GM18507 (cell line): Measurements from ENCODE around the gene GLI3.

ENCODE experiments used
- DNase-seq: peaks from one replicate; pipeline ENCODE4 v3.0.0; 2011; ENCODE audit warnings: low read depth; ENCODE audit not compliant: insufficient read length; ENCODE audit errors: extremely low spot score
- FAIRE-seq: peaks from 2 replicates; lab custom pipeline; 2011; peaks lifted over from hg19 to GRCh38; lab: Jason Lieb, UNC

The GLI3 gene

DNA sequence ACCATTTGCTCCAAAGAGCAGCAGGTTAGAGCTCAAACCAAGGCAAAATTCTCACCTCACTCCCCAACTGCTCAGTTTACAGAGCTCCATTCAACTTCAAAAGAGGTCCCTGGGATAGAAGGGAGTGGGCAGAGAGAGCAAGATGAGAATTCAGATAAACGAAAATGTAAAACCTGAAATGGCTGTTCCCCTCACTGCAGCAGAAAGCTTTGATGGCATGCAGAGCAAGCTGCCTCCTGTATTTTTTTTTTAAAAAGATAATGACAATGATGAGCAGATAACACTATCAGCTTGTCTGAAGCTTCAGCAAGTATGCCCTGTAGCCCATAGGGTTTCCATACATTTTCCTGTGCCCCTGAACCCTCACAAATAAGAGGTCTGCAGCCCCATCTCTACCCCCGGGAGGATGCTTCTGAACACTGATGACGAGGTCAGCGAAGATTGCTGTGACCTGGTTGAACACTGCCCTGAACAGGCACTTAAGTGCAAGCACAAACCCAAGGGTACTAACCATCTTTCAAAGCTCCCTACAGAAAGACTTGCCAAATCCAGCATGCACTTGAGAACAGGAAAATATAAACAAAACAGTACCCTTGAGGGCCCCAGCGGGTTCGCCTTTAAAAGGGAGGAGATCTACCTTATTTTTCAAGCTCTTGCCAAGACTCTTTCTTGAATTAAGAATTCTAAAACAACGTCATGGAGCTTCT is 81.3 kb downstream of the GLI3 start:
- FAIRE-seq (no peak), DNase-seq (no peak)

DNA sequence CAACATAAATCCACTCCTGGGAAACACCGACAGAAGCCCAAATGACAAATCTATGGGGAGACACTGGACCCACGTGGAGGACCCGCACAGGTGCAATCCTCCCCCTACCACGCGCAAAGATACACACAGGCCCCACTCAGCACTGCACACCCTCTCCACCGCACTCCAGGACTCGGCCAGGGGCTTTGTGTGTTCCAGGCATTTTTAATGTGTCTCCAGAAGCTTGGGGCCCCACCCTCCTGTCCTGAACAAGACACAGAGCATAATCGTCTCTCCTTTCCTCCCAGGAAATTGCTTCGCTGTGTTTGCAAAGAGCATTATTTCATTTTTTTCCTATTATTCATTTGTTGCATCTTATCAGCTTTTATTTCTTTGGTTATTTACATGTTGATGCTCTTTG is 82.8 kb downstream of the GLI3 start:
- DNase-seq (no peak), FAIRE-seq (no peak)

DNA sequence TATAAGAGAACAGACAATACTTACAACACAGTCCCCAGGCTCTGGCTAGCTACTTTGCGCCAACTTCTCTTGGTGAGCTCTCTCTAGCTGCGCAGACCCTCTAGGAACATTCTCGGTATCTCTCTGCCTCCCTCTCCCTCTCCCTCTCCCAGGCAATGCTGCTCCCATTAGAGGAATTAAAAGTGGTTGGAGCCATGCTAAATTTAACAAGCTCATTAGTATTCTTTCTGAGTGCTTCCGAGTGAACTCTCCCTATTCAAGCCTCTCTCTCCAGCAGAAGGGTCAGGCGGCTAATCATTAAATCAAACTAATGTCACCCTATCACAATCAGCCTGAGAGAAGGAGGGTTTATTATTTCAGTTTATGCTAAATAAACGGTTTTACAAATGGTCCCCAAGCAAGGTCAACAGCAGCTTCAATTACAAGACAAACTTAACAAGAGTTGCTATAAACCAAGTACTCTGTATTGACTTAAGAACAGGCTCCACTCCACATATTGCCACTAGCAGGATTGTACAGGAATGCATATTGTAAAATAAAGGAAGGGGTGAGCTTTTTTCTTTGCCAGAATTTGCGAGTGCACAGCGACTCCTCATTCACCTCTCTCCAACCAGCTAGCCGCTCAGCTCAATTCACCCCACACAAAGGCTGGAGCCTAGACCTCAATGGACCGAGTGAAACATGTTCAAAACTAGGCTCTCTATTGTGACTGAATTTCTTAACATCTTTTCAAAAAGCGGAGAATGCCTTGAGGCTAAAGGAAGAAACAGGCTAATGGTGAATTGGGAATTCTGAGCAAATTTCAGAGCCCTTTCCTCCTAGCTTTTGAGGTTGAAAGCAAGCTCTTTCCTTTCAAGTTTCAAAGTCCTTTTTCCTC is 84.4 kb downstream of the GLI3 start:
- FAIRE-seq (no peak), DNase-seq (no peak)

DNA sequence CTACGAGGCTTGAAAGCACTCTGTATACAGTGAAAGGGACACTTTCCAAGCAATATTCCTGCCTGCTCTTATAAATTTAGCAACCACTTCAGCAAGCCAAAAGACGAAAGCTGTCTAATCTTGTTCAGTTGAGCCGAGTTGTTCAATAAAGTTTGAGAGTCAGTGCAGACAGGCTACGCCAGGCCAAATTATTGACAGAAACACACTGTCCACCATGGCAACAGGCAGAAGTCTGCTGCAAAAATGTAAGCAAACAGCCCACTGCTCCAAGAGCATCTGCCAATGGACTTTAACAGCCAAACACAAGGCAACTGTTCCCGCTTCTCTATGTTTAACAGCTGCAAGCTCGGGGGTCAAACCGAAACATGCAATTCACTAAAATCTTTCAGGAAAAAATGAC is 85.7 kb downstream of the GLI3 start:
- DNase-seq (no peak), FAIRE-seq (no peak)

DNA sequence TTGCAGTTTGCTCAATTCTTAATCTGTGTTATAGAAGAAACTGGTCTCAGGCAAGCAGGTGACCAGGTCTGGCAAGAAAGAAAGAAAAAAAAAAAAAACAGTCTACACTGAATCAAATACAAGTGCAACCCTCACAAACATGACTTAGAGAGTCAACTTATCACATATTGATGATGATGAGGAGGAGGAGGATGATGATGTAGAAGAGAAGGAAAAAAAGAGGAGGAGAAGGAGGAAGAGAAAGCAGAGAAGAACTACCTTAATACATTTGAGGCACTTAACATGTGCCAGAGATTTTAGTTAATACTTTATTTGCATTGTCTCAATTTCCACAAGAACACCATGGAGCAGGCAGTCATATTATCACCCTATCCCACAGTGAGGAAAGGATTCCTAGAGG is 91.5 kb downstream of the GLI3 start:
- FAIRE-seq, result no peak
- no peak for DNase-seq

DNA sequence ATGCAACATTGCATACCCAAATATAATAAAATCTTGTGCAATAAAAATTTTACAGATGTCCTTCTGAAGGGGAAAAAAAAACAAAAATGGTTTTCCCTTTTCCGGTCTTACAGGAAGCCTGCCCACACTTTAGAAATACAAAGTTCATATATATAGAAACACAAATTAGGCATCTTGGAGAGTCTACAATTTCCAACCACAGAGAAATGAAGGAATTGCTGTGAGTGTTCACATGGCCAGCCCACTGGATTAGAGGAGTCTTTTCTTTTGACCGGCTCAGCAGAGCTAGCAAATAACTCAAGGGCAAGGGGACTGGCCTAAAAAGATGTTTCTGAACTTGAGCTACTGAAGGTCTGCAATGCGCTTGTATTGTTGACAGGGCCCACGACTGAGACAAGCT is 92.4 kb downstream of the GLI3 start:
- DNase-seq, result no peak
- FAIRE-seq, result no peak

DNA sequence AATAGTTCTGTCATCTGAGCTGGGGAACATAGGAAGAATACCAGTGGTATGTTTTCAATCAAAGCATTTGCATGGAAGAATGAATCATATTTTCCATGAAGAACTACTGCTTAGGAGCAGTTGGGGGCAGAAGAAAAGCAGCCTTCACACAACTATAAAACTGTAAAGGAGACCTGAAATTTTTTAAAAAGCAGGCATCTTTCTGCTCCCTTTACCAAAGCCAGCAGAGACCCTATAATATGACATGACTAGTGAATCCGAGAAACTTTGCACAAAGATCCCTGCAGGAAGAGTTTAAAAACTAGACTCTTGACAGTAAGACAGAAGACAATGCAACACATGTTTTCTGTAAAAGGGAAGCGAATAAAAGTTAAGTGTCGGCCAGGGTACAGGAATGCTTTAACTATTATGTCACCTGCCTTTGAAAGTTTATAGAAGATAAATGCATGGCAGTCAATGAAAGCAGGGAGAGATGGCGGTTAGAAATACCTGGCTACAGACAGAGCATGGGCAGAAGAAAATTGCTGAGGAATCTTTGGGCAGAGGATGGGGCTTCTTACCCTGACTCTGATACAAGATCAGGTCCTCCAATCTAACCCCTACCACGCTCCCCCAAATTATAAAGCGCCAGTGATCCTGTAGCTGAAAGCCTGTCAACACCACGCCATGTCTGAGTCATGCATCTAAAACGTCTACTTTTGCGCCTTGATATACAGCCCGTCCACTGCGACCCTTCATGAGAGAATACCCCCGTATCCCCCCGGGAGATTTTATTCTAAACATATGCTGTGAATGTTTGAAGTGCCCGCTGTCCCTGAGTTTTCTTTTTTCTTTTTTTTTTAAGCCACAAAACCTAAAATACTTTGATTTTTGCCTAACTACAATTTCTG is 93.1 kb downstream of the GLI3 start:
- DNase-seq (no peak), FAIRE-seq (no peak)

DNA sequence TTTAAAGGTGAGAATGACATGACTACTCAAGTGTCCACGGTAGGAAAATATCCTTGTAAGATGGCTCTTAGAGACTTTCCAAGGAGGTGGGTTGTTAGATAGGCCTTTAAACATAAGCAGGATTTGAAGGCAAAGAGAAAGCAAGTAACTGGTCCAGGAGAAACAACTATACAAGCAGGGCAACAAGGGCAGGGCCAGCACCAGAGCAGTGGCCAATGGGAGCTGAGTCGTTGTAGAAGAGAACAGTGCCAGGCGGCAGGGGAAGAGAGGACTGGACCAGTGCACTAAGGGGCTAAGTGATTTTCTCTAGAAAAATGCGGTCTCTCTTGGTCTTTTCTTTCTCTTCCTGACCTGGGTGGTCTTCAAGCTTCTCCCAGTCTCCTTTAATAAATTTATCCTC is 94.9 kb downstream of the GLI3 start:
- DNase-seq, result no peak
- no peak for FAIRE-seq

DNA sequence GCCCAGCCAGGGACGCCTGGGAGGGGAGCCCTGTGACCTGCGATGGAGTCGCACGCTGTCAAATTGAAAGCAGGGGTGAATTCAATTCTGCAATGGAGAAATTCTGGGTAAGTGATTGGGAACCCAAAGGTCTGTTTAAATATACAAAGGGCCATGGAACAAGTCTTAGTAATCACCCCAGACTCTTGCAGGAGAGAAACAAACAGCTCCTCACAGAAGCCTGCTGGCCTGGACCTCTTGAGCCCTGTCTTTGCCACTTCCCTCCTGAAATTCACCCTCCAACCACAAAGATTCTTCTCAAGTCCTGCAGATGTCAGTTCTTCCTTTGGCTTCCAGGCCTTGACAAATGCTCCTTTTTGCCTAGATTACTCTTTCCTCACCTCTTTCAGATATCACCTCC is 97.3 kb downstream of the GLI3 start:
- FAIRE-seq, result no peak

DNA sequence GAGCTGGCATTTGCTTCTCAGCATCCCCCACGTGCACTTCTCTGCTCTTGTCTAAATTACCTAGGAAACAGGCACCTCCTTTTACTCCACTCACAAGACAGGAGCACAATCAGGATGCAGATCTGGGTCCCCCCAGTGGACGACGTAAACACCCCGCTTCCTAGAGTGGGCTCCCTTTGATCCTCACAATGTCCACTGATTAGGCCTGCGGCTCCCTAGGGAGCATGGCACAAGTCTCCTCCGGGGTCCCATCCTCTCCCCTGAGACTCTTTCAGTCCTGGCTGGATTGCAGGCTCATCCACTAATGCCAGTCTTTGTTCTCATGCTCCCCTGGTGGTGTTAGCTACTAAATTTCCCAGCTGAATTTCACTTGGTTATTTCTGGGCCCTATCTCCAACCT is 98.3 kb downstream of the GLI3 start:
- DNase-seq (no peak), FAIRE-seq (no peak)

More for the DNA sequence above, 97.3 kb downstream of the GLI3 start:
- DNase-seq, result no peak

DNA sequence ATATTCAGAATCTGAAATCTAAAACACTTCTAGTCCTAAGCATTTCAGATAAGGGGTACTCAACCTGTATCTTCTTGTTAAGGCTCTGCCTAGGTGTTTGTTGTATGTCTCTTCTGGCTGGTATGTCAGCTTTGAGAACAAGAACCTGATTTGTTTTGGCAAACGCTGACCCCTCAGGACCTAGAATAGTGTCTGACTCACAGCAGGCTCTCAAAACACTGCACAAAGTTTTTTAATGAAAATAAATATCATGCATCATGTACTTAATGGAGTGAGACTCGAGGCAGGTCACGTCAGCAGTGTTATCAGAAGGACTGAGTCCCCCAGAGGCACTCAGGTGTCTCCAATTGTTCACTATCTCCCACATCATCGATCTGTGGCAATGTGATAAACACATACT is 99.1 kb downstream of the GLI3 start:
- no peak for FAIRE-seq
- DNase-seq, result no peak

DNA sequence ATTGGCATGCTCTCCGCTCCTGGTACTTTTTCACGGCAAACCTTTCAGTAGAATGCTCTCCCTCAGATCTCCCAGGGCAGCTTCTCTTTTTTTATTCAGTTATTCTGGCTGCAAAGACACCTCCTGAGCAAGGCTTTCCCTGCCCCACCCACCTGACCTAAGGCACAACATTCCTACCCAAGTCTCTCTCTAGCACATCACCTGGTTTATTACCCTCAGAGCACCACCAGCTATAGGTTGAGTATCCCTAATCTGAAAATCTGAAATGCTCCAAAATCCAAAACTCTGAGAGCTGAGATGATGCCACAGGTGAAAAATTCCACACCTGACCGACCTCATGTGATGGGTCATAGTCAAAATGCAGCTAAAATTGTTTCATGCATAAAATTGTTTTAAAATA is 99.6 kb downstream of the GLI3 start:
- DNase-seq, result no peak
- FAIRE-seq, result no peak

DNA sequence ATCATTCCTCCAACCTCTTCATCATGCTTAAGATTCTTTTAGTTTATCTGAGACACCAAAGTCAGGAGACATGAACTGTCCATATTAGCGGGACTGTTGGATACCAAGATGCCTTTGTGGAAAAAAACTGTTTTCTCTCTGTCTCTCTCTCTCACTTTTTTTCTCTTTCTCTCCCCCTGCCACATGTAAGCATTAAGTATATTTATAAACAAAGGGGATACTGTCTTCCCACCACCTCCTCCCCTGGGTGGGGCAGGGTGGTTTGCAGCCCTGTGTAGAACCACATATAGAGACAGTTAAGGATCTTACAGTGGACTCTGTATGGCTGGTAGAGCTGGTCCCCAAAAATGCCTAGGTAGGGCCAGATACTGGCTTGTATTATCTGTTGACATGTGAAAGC is 101.3 kb downstream of the GLI3 start:
- no peak for DNase-seq
- no peak for FAIRE-seq

DNA sequence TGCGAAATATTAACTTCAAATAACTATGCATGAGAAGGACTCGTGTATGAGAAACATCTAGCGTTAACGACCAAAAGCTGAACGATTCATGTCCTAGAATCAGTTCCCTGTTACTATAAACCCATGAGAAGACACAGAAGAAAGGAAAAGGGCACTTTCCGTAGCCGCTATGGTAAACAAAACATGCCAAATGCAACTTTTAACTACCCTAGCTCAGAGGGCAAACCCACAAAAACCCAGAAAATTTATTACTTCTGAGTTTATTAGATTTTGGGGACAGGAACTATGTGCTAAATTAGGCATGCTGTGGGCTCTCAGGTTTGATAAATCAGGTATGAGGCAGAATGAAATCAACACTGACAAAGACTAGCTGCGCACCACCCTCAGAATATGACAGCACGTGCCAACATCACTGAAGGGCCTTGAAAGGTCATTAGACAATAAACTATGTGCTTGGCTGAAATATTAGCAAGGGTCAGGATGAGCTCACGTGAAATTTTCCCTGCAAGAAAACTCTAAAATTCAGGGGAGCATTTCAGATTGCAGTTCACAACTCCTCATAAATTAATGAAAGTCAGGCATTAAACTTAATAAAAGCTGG is 102.6 kb downstream of the GLI3 start:
- DNase-seq (no peak), FAIRE-seq (no peak)

DNA sequence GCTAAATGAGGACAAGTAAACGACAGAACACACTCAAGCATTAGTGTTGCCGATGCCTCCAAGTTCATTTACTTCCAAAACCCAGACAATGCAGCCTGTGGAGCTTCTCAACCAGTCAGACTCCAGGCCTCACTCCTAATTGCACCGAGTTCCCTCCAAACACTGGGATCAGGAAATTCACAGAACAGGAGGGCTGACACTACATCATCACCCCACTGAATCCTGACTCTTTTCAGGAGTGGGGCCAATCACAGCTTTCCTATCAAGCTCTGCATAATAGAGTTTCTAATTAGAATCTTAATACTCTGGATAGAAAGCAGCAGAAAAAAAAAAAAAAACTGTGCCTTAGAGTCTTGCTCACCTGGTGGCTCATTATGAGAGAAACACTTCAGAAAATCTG is 103.7 kb downstream of the GLI3 start:
- DNase-seq, result no peak
- no peak for FAIRE-seq

DNA sequence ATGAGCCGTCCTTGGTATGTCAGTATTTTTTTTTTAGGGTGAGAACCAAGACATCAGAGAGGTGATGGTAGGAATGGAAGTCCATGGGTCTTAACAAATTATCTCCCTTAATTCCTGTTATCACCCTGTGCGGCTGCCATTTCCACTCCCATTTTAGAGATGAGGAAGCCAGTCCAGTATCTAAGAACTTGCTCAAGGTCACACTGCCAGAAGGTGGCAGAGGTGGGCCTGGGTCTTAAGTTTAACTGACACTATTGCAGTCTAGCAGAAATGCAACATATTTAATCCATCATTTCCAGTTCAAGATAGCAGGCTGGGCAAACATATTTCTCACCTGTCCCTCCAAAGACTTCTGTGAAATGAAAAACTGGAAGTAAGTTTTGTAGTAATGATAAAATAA is 108.3 kb downstream of the GLI3 start:
- DNase-seq (no peak), FAIRE-seq (no peak)

DNA sequence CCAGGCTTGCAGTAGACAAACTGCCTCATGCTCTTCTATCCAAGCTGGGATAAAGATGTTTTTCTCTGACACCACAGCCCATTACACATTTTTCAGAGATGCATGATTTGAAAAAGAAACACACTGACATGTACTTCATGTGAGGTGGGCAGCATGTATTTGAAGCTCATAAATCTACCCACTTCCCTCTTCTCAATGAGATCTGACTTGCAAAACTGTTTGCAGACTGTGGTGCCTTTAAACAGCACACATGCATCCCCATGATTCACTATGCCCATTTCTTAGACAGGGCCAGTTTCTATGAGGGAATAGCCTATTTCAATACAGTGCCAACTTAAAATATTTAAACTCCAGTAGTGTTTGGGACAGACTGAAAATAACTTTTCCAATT is 109.8 kb downstream of the GLI3 start:
- DNase-seq (no peak), FAIRE-seq (no peak)

DNA sequence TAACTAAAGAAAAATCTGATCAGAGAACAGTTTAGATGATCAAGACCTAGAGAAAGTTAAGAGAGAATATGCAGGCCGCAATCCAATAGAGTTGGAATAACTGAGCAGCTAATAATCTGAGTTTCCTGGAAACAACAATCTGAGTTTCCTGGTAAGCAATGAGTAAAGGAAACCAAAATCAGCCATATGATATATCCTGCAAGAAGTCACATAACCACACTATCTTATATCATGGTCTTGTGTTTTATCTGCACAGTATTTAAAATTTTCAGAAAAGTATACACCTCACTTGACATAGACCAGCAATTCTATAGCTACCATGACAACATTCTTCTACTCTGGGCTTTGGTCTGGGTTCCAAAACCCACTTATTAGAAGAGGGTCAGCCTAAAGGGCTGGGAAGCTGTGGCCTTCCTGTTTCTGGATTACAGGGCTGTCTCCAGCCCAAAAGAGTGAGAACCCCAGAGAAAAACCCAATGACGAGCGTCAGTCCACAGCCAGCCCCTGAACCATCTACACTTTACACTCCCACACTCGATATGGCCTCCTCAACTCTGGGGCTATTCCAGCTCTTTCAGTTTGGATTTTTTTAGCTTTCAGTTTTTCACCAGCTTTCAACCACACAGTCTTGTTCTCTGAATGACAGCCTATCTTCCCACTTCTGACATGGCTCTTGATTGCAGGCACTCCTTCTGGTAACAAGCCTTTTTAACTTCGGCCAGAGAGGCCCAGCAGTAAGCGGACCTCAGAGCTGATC is 110.4 kb downstream of the GLI3 start:
- FAIRE-seq (no peak), DNase-seq (no peak)

DNA sequence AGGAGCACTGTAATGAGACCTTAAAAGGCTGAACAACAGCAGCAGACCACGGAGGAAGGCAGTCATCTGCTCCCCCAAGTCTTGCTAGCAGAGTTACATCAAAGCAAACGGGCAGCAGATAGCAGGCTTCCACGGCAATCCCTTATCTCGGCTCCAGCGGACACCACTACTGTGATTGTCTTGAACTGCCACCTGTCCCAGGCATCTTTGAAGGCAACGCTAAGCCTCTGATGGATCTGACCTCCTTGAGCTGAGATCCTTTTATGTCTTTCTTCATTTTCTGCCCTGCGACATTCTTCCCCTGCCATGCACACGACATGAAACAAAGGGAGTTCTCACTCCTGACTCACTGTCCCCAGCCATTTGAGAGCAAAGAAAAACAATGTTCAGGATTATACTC is 111.7 kb downstream of the GLI3 start:
- no peak for DNase-seq
- no peak for FAIRE-seq
